Neuronal stem cell (in vitro differentiated cells): Measurements from ENCODE around the gene LRIG1.
A peak's percentile ranks its signal among the peaks of the same experiment; 100 is the strongest.

ENCODE experiments used
- DNase-seq: peaks from one replicate; pipeline ENCODE4 v3.0.0-alpha.2; 2013; ENCODE audit warnings: low spot score
- H2AFZ ChIP-seq: one replicate; pipeline ENCODE4 v1.6.1; 2013; ENCODE audit warnings: mild to moderate bottlenecking, low read length, inconsistent platforms
- H2AK5ac ChIP-seq: 2 replicates; pipeline ENCODE4 v1.6.1; 2013; ENCODE audit warnings: low read depth, mild to moderate bottlenecking, inconsistent platforms, low read length, moderate library complexity, mixed read lengths
- H2BK120ac ChIP-seq: 2 replicates; pipeline ENCODE4 v1.6.1; 2013; ENCODE audit warnings: low read depth, mild to moderate bottlenecking, inconsistent platforms, low read length, moderate library complexity, mixed read lengths
- H2BK12ac ChIP-seq: one replicate; pipeline ENCODE4 v1.6.1; 2013; ENCODE audit warnings: low read length, inconsistent platforms
- H2BK15ac ChIP-seq: 2 replicates; pipeline ENCODE4 v1.6.1; 2013; ENCODE audit warnings: mild to moderate bottlenecking, low read length, inconsistent platforms, mixed read lengths
- H2BK5ac ChIP-seq: one replicate; pipeline ENCODE4 v1.6.1; 2013; ENCODE audit warnings: inconsistent platforms, mild to moderate bottlenecking, low read length, moderate library complexity
- H3K14ac ChIP-seq: one replicate; pipeline ENCODE4 v1.6.1; 2013; ENCODE audit warnings: low read length, inconsistent platforms
- H3K18ac ChIP-seq: 2 replicates; pipeline ENCODE4 v1.6.1; 2013; ENCODE audit warnings: low read length, inconsistent platforms
- H3K23ac ChIP-seq: 2 replicates; pipeline ENCODE4 v1.6.1; 2013; ENCODE audit warnings: low read depth, mild to moderate bottlenecking, mixed read lengths, low read length, inconsistent platforms; ENCODE audit not compliant: poor library complexity
- H3K27ac ChIP-seq: replicated peaks from 3 replicates; pipeline ENCODE4 v1.5.1; 2013; ENCODE audit warnings: low read length, inconsistent platforms
- H3K27me3 ChIP-seq, 3 experiments: 2 replicates each; pipeline ENCODE4 v1.6.1; 2013; ENCODE audit warnings: low read length in 3 of 3, mild to moderate bottlenecking in 2 of 3, inconsistent platforms in 1 of 3, low read depth in 1 of 3, mixed read lengths in 1 of 3, moderate library complexity in 1 of 3; ENCODE audit not compliant: control insufficient read depth in 3 of 3, insufficient read depth in 3 of 3
- H3K36me3 ChIP-seq, 2 donors: replicated peaks in 1 of 2; 2 replicates each; pipeline ENCODE4 v1.6.1; 2013; ENCODE audit warnings: low read length in 2 of 2; ENCODE audit not compliant: control insufficient read depth in 2 of 2, insufficient read depth in 2 of 2
- H3K4ac ChIP-seq: 2 replicates; pipeline ENCODE4 v1.6.1; 2013; ENCODE audit warnings: inconsistent platforms, mild to moderate bottlenecking, low read length, moderate library complexity
- H3K4me1 ChIP-seq, 2 donors: 1 replicate in 1 of 2; 2 replicates in 1 of 2; pipeline ENCODE4 v1.6.1; 2013; ENCODE audit warnings: low read length in 2 of 2, low read depth in 1 of 2; ENCODE audit not compliant: control insufficient read depth in 2 of 2, insufficient read depth in 1 of 2
- H3K4me2 ChIP-seq: one replicate; pipeline ENCODE4 v1.6.1; 2013; ENCODE audit warnings: mild to moderate bottlenecking, low read length, inconsistent platforms; ENCODE audit not compliant: insufficient read depth, poor library complexity, severe bottlenecking
- H3K4me3 ChIP-seq, 2 donors: 2 replicates each; pipeline ENCODE4 v1.5.1; 2013; ENCODE audit warnings: low read length in 2 of 2, mild to moderate bottlenecking in 2 of 2, inconsistent platforms in 1 of 2, moderate library complexity in 1 of 2
- H3K79me1 ChIP-seq: one replicate; pipeline ENCODE4 v1.6.1; 2013; ENCODE audit warnings: low read depth, mild to moderate bottlenecking, inconsistent platforms, low read length, moderate library complexity
- H3K9ac ChIP-seq: one replicate; pipeline ENCODE4 v1.6.1; 2013; ENCODE audit warnings: mild to moderate bottlenecking, low read depth, low read length, inconsistent platforms; ENCODE audit not compliant: poor library complexity
- H3K9me3 ChIP-seq, 2 donors: replicated peaks in 1 of 2; 2 replicates each; pipeline versions ENCODE3 to v1.6.1; 2013; ENCODE audit warnings: low read length in 2 of 2, mild to moderate bottlenecking in 2 of 2, inconsistent platforms in 1 of 2, low read depth in 1 of 2, mixed read lengths in 1 of 2, moderate library complexity in 1 of 2; ENCODE audit not compliant: control insufficient read depth in 2 of 2, insufficient read depth in 1 of 2
- H4K8ac ChIP-seq: one replicate; pipeline ENCODE4 v1.6.1; 2013; ENCODE audit warnings: low read depth, mild to moderate bottlenecking, inconsistent platforms, low read length, moderate library complexity
- H4K91ac ChIP-seq: one replicate; pipeline ENCODE4 v1.6.1; 2013; ENCODE audit warnings: low read length, low read depth, mild to moderate bottlenecking, inconsistent platforms; ENCODE audit not compliant: poor library complexity
- WGBS, 2 donors: extraction: QIAGEN DNeasy Blood & Tissue Kit; methylation state at CpG; one replicate each; pipeline ENCODE4 v1.1.7; 2013; ENCODE audit warnings: missing lambda C conversion rate in 2 of 2, mixed read lengths in 1 of 2; ENCODE audit not compliant: insufficient read length in 2 of 2, insufficient replicate concordance in 1 of 2; ENCODE audit errors: extremely low coverage in 2 of 2; 5-methylcytosine and 5-hydroxymethylcytosine counted together

The LRIG1 gene

GRCh38 chr3:66430876-66431275 is 69.9 kb downstream of the LRIG1 start:
- no peak overlapping the region for H3K4me3 ChIP-seq
- DNase-seq: no peak
- H2BK5ac ChIP-seq: no peak overlapping the region
- H3K23ac ChIP-seq: peak overlapping the region; percentile 23
- H3K14ac ChIP-seq: no peak overlapping the region
- no peak overlapping the region for H3K4ac ChIP-seq
- no peak overlapping the region for H2BK120ac ChIP-seq
- H3K79me1 ChIP-seq: peaks cover 9% of the 10 kb centered on the region
- H3K4me1 ChIP-seq: peaks cover 0 to 33% of the 10 kb centered on the region in 2 donors
- no peak overlapping the region for H2BK15ac ChIP-seq
- no peak overlapping the region for H2BK12ac ChIP-seq
- H2AK5ac ChIP-seq: no peak overlapping the region
- H3K36me3 ChIP-seq: peaks cover 44 to 76% of the 10 kb centered on the region in 2 donors
- H4K91ac ChIP-seq: no peak overlapping the region
- no peaks in the 10 kb centered on the region for H3K27me3 ChIP-seq
- H3K9ac ChIP-seq: no peak overlapping the region
- no peak overlapping the region for H4K8ac ChIP-seq
- no CpG with 5 or more reads among the region's 8 CpGs for WGBS, 2 donors
- no peak overlapping the region for H3K18ac ChIP-seq
- no peak overlapping the region for H3K27ac ChIP-seq
- no peak overlapping the region for H2AFZ ChIP-seq
- H3K9me3 ChIP-seq: peaks cover 0 to 9% of the 10 kb centered on the region in 2 donors
- H3K4me2 ChIP-seq: no peak overlapping the region

GRCh38 chr3:66428733-66429132 is 72.1 kb downstream of the LRIG1 start:
- no peak overlapping the region for H2BK15ac ChIP-seq
- H2BK5ac ChIP-seq: no peak overlapping the region
- H2AK5ac ChIP-seq: no peak overlapping the region
- H3K9me3 ChIP-seq: peaks cover 6 to 24% of the 10 kb centered on the region in 2 donors
- no peak for DNase-seq
- H3K4me1 ChIP-seq: peaks cover 0 to 33% of the 10 kb centered on the region in 2 donors
- peaks cover 56 to 79% of the 10 kb centered on the region in 2 donors for H3K36me3 ChIP-seq
- no peak overlapping the region for H3K9ac ChIP-seq
- no peak overlapping the region for H2BK120ac ChIP-seq
- no peak overlapping the region for H3K18ac ChIP-seq
- whole genome bisulfite sequencing, 2 donors: no CpG with 5 or more reads among the region's 5 CpGs
- H3K27me3 ChIP-seq: no peaks in the 10 kb centered on the region
- H4K91ac ChIP-seq: no peak overlapping the region
- H3K4ac ChIP-seq: no peak overlapping the region
- H3K4me2 ChIP-seq: no peak overlapping the region
- no peak overlapping the region for H3K23ac ChIP-seq
- H3K14ac ChIP-seq: no peak overlapping the region
- no peak overlapping the region for H4K8ac ChIP-seq
- peaks cover 12% of the 10 kb centered on the region for H3K79me1 ChIP-seq
- no peak overlapping the region for H2AFZ ChIP-seq
- H3K4me3 ChIP-seq: no peak overlapping the region
- no peak overlapping the region for H2BK12ac ChIP-seq
- peak overlapping the region; percentile 35 for H3K27ac ChIP-seq

- Histone ChIP-seq H4K91ac (no peak overlapping the region), H2AK5ac (no peak overlapping the region), H2AFZ (no peak overlapping the region), H3K79me1 (peaks cover 13% of the 10 kb centered on the region), H3K4me2 (no peak overlapping the region), H4K8ac (no peak overlapping the region), H3K18ac (no peak overlapping the region), H2BK5ac (no peak overlapping the region), H2BK120ac (no peak overlapping the region), H3K23ac (no peak overlapping the region), H3K36me3 (peaks cover 54 to 76% of the 10 kb centered on the region in 2 donors), H3K27ac (no peak overlapping the region), H3K27me3 (no peaks in the 10 kb centered on the region), H3K4me1 (peaks cover 0 to 26% of the 10 kb centered on the region in 2 donors), H3K4ac (no peak overlapping the region), H2BK15ac (no peak overlapping the region), H3K9me3 (peaks cover 9 to 28% of the 10 kb centered on the region in 2 donors), H3K14ac (no peak overlapping the region), H2BK12ac (no peak overlapping the region), H3K9ac (no peak overlapping the region), H3K4me3 (no peak overlapping the region)
- no CpG with 5 or more reads among the region's 5 CpGs for WGBS, 2 donors
- no peak for DNase-seq
Measured at GRCh38 chr3:66427951-66428474, 72.8 kb downstream of the LRIG1 start.

GRCh38 chr3:66427352-66427751 is 73.5 kb downstream of the LRIG1 start:
- no peak overlapping the region for H3K9ac ChIP-seq
- no peaks in the 10 kb centered on the region for H3K27me3 ChIP-seq
- WGBS, 2 donors: no CpG with 5 or more reads among the region's 3 CpGs
- H4K8ac ChIP-seq: no peak overlapping the region
- peaks cover 9 to 33% of the 10 kb centered on the region in 2 donors for H3K9me3 ChIP-seq
- H3K4ac ChIP-seq: no peak overlapping the region
- no peak for DNase-seq
- H4K91ac ChIP-seq: no peak overlapping the region
- no peak overlapping the region for H3K14ac ChIP-seq
- H2BK5ac ChIP-seq: no peak overlapping the region
- H3K23ac ChIP-seq: no peak overlapping the region
- H3K27ac ChIP-seq: no peak overlapping the region
- H3K79me1 ChIP-seq: peaks cover 12% of the 10 kb centered on the region
- H2BK15ac ChIP-seq: no peak overlapping the region
- H3K4me2 ChIP-seq: no peak overlapping the region
- H3K18ac ChIP-seq: no peak overlapping the region
- no peak overlapping the region for H2BK12ac ChIP-seq
- H2BK120ac ChIP-seq: no peak overlapping the region
- no peak overlapping the region for H3K4me3 ChIP-seq
- no peak overlapping the region for H2AK5ac ChIP-seq
- no peak overlapping the region for H2AFZ ChIP-seq
- peaks cover 0 to 23% of the 10 kb centered on the region in 2 donors for H3K4me1 ChIP-seq
- H3K36me3 ChIP-seq: peaks cover 51 to 69% of the 10 kb centered on the region in 2 donors
